OCI-LY7 (cell line): ENCODE data around the gene GALNT2. TPM values are rescaled to one million over a fixed set of nuclear protein-coding genes. Genes with fewer than 3 reads are reported as not detected.

Experiments
- BruUV-seq: library from RNA; stranded (reverse); fragments of 400-500 nt; replicated peaks from 2 replicates; lab custom pipeline; 2021; lab: Mats Ljungman, UMichigan
- CTCF ChIA-PET: fragments of 300-600 bp; sonication (Branson Sonifier 250); formaldehyde crosslinking; loops from one replicate; lab custom pipeline; 2022; ENCODE audit warnings: antibody characterized with exemption; ENCODE audit not compliant: unreplicated experiment; lab: Charles Lee
- POLR2A ChIA-PET: fragments of 300-600 bp; sonication (Branson Sonifier 250); formaldehyde crosslinking; loops from one replicate; lab custom pipeline; 2022; ENCODE audit warnings: antibody characterized with exemption; lab: Charles Lee
- DNase-seq: peaks from one replicate; pipeline ENCODE4 v3.0.0-alpha.2; 2015; ENCODE audit warnings: low spot score
- H2AFZ ChIP-seq: fragments of 200-600 bp; sonication (generic), shearing (Covaris generic); 2 replicates; pipeline ENCODE4 v1.6.1; 2014; ENCODE audit warnings: mild to moderate bottlenecking, antibody characterized with exemption, low read length, moderate library complexity
- H3K27ac ChIP-seq: fragments of 200-600 bp; sonication (generic); 2 replicates; pipeline ENCODE4 v1.5.1; 2014; ENCODE audit warnings: mixed run types, low read depth, mild to moderate bottlenecking, moderate library complexity, low read length, inconsistent platforms; ENCODE audit not compliant: poor library complexity, severe bottlenecking
- H3K36me3 ChIP-seq: fragments of 200-600 bp; sonication (generic); 2 replicates; pipeline ENCODE4 v1.6.1; 2014; ENCODE audit warnings: mild to moderate bottlenecking, antibody characterized with exemption, low read length, moderate library complexity, mixed read lengths; ENCODE audit not compliant: insufficient read depth
- H3K4me1 ChIP-seq: fragments of 200-600 bp; sonication (generic); 2 replicates; pipeline ENCODE4 v1.5.1; 2014; ENCODE audit warnings: mild to moderate bottlenecking, low read length; ENCODE audit not compliant: insufficient read depth, poor library complexity, severe bottlenecking
- H3K4me2 ChIP-seq: fragments of 200-600 bp; sonication (generic); 2 replicates; pipeline ENCODE4 v1.6.1; 2014; ENCODE audit warnings: mild to moderate bottlenecking, low read length
- H3K4me3 ChIP-seq: fragments of 200-600 bp; sonication (generic); 2 replicates; pipeline ENCODE4 v1.5.1; 2014; ENCODE audit warnings: mild to moderate bottlenecking, low read depth, low read length; ENCODE audit not compliant: poor library complexity, severe bottlenecking
- H3K79me2 ChIP-seq: fragments of 200-600 bp; sonication (generic); 2 replicates; pipeline ENCODE4 v1.6.1; 2016; ENCODE audit warnings: low read depth, mild to moderate bottlenecking, low read length, moderate library complexity, mixed read lengths; ENCODE audit not compliant: insufficient read depth
- H3K9me2 ChIP-seq: fragments of 200-600 bp; sonication (generic); 2 replicates; pipeline ENCODE4 v1.6.1; 2016; ENCODE audit warnings: mild to moderate bottlenecking, low read length, mixed read lengths; ENCODE audit not compliant: insufficient read depth
- H3K9me3 ChIP-seq: fragments of 200-600 bp; sonication (generic); 2 replicates; pipeline ENCODE4 v1.6.1; 2014; ENCODE audit warnings: mild to moderate bottlenecking, mixed run types, low read length, mixed read lengths
- H4K20me1 ChIP-seq: fragments of 200-600 bp; sonication (generic); 2 replicates; pipeline ENCODE4 v1.6.1; 2014; ENCODE audit warnings: mild to moderate bottlenecking, antibody characterized with exemption, low read length, moderate library complexity, mixed read lengths; ENCODE audit not compliant: insufficient read depth
- CTCF ChIP-seq: fragments of 200-600 bp; sonication (generic); conservative IDR thresholded peaks from 2 replicates; pipeline ENCODE4 v1.5.1; 2014; ENCODE audit warnings: mild to moderate bottlenecking, antibody characterized with exemption, low read length, moderate library complexity, mixed read lengths
- EZH2phosphoT487 ChIP-seq: fragments of 200-600 bp; sonication (generic); IDR thresholded peaks from 2 replicates; pipeline ENCODE4 v1.6.1; 2018; ENCODE audit warnings: low read depth, borderline replicate concordance, mild to moderate bottlenecking, mixed run types, antibody characterized with exemption, low read length, moderate library complexity, mixed read lengths
- intact Hi-C: fragments of 100-400 bp; cut with micrococcal nuclease; formaldehyde crosslinking; loops from one replicate; pipeline ENCODE4 v1.10.0; 2022; ENCODE audit not compliant: unreplicated experiment
- total RNA-seq, 2 experiments: library from RNA; depleted of rRNA in 1 of 2; stranded (reverse); fragments of >200 nt in 1 of 2; shearing (Covaris generic) in 1 of 2; gene quantifications; 2 replicates each; pipeline ENCODE4 v1.2.3, GENCODE V29; 2014 to 2022

GALNT2 gene
- total RNA-seq, 2 experiments from 2014 or later: 29.9 to 67.3 TPM

GRCh38 chr1:230163719-230164118 is 96.7 kb downstream of the GALNT2 start:
- Histone ChIP-seq H3K9me2 (no peaks in the 10 kb centered on the region), H3K4me2 (no peak overlapping the region), H3K27ac (no peak overlapping the region), H3K4me3 (no peak overlapping the region), H3K79me2 (peaks cover 7% of the 10 kb centered on the region; the same call in 1 of the 2 replicates), H3K36me3 (0 out of 2 replicates have a peak, but pooled peaks cover 3% of the 10 kb centered on the region), H4K20me1 (no peaks in the 10 kb centered on the region), H3K4me1 (peaks cover 24% of the 10 kb centered on the region), H3K9me3 (no peaks in the 10 kb centered on the region), H2AFZ (no peak overlapping the region)
- intact Hi-C loops: loop anchor here (10.0 kb wide), 1 partner anchor 309 kb away; no protein-coding TSS in a partner anchor
- POLR2A ChIA-PET: interaction anchor here (0.6 to 2.5 kb wide), 4 partner anchors 10 to 18 kb away, joined by 4 to 10 read pairs (median 7); no protein-coding TSS in a partner anchor
- TF ChIP-seq CTCF (no peak), EZH2phosphoT487 (no peak)
- no peak for DNase-seq
- CTCF ChIA-PET: no interaction called here
- BruUV-seq: no TSS peak

- Histone ChIP-seq H3K27ac (no peak overlapping the region), H3K79me2 (peaks cover 26% of the 10 kb centered on the region; the same call in 1 of the 2 replicates), H3K4me2 (no peak overlapping the region), H3K9me2 (no peaks in the 10 kb centered on the region), H3K4me1 (peaks cover 42% of the 10 kb centered on the region), H3K9me3 (no peaks in the 10 kb centered on the region), H2AFZ (no peak overlapping the region), H3K4me3 (no peak overlapping the region), H4K20me1 (no peaks in the 10 kb centered on the region), H3K36me3 (0 out of 2 replicates have a peak, but pooled peaks cover 3% of the 10 kb centered on the region)
- ChIA-PET CTCF (no interaction called here), POLR2A (interaction anchor here (1.0 kb wide), 1 partner anchor 21 kb away, joined by 3 read pairs; no protein-coding TSS in a partner anchor)
- DNase-seq: no peak
- intact Hi-C loops: loop anchor here (5.0 to 10.0 kb wide), 5 partner anchors 98 to 503 kb away; partner anchors contain the start of gene GALNT2
- BruUV-seq: no TSS peak
- TF ChIP-seq EZH2phosphoT487: no peak
- no peak for TF ChIP-seq CTCF
These were observed 98.5 kb downstream of the GALNT2 start for GRCh38 chr1:230165536-230165935.
